Measurements from ENCODE around the gene RELCH. TPM values are rescaled to one million over a fixed set of nuclear protein-coding genes. Genes with fewer than 3 reads are reported as not detected.

Gene RELCH
- total RNA-seq, 1 experiment from 2014 or later: 31.9 TPM

- DNase-seq: no peak
- Histone ChIP-seq H3K27me3 (no peaks in the 10 kb centered on the region), H3K4me3 (no peak overlapping the region), H3K36me3 (peaks cover 2% of the 10 kb centered on the region), H3K9me3 (no peaks in the 10 kb centered on the region)
Measured at GRCh38 chr18:62280058-62280457, 93.0 kb downstream of the RELCH start.

- Histone ChIP-seq H3K4me3 (no peak overlapping the region), H3K27me3 (no peaks in the 10 kb centered on the region), H3K36me3 (peaks cover 2% of the 10 kb centered on the region), H3K9me3 (no peaks in the 10 kb centered on the region)
- DNase-seq: no peak
Measured at GRCh38 chr18:62280786-62281185, 93.7 kb downstream of the RELCH start.

- H3K36me3 ChIP-seq: peaks cover 2% of the 10 kb centered on the region
- H3K27me3 ChIP-seq: no peaks in the 10 kb centered on the region
- H3K9me3 ChIP-seq: no peaks in the 10 kb centered on the region
- no peak for DNase-seq
- H3K4me3 ChIP-seq: no peak overlapping the region
Measured at GRCh38 chr18:62281684-62282083, 94.6 kb downstream of the RELCH start.

- Histone ChIP-seq H3K36me3 (peaks cover 3% of the 10 kb centered on the region), H3K27me3 (no peaks in the 10 kb centered on the region), H3K4me3 (no peak overlapping the region), H3K9me3 (no peaks in the 10 kb centered on the region)
- peak; percentile 11 for DNase-seq
Measured at GRCh38 chr18:62282188-62282629, 95.2 kb downstream of the RELCH start.

- H3K9me3 ChIP-seq: no peaks in the 10 kb centered on the region
- no peaks in the 10 kb centered on the region for H3K27me3 ChIP-seq
- DNase-seq: no peak
- H3K4me3 ChIP-seq: no peak overlapping the region
- H3K36me3 ChIP-seq: peaks cover 5% of the 10 kb centered on the region
Measured at GRCh38 chr18:62284637-62285036, 97.6 kb downstream of the RELCH start.

- no peaks in the 10 kb centered on the region for H3K9me3 ChIP-seq
- DNase-seq: no peak
- peaks cover 5% of the 10 kb centered on the region for H3K36me3 ChIP-seq
- H3K4me3 ChIP-seq: no peak overlapping the region
- no peaks in the 10 kb centered on the region for H3K27me3 ChIP-seq
Measured at GRCh38 chr18:62285281-62285680, 98.2 kb downstream of the RELCH start.

- no peak for DNase-seq
- no peaks in the 10 kb centered on the region for H3K27me3 ChIP-seq
- H3K36me3 ChIP-seq: peaks cover 4% of the 10 kb centered on the region
- no peak overlapping the region for H3K4me3 ChIP-seq
- no peaks in the 10 kb centered on the region for H3K9me3 ChIP-seq
Measured at GRCh38 chr18:62287781-62288664, 101.0 kb downstream of the RELCH start.

GRCh38 chr18:62288665-62289008 is 101.6 kb downstream of the RELCH start:
- DNase-seq: no peak
- Histone ChIP-seq H3K4me3 (no peak overlapping the region), H3K27me3 (no peaks in the 10 kb centered on the region), H3K36me3 (peaks cover 3% of the 10 kb centered on the region), H3K9me3 (no peaks in the 10 kb centered on the region; the same call in 1 of the 2 replicates)

GRCh38 chr18:62289047-62289446 is 102.0 kb downstream of the RELCH start:
- Histone ChIP-seq H3K4me3 (no peak overlapping the region), H3K9me3 (peaks cover 1% of the 10 kb centered on the region; the same call in 1 of the 2 replicates), H3K27me3 (no peaks in the 10 kb centered on the region), H3K36me3 (peaks cover 5% of the 10 kb centered on the region)
- DNase-seq: no peak

- Histone ChIP-seq H3K9me3 (peaks cover 2% of the 10 kb centered on the region; the same call in 1 of the 2 replicates), H3K4me3 (no peak overlapping the region), H3K36me3 (peaks cover 2% of the 10 kb centered on the region), H3K27me3 (no peaks in the 10 kb centered on the region)
- DNase-seq: no peak
Measured at GRCh38 chr18:62294073-62294472, 107.0 kb downstream of the RELCH start.

GRCh38 chr18:62300359-62300963 is 113.4 kb downstream of the RELCH start:
- Histone ChIP-seq H3K4me3 (no peak overlapping the region), H3K36me3 (no peaks in the 10 kb centered on the region; the same call in none of the 2 replicates), H3K9me3 (no peaks in the 10 kb centered on the region), H3K27me3 (no peaks in the 10 kb centered on the region)
- DNase-seq: no peak

- Histone ChIP-seq H3K4me3 (no peak overlapping the region), H3K36me3 (no peaks in the 10 kb centered on the region; the same call in none of the 2 replicates), H3K9me3 (no peaks in the 10 kb centered on the region), H3K27me3 (no peaks in the 10 kb centered on the region)
- DNase-seq: no peak
Measured at GRCh38 chr18:62301322-62301721, 114.3 kb downstream of the RELCH start.

- no peaks in the 10 kb centered on the region for H3K9me3 ChIP-seq
- H3K27me3 ChIP-seq: no peaks in the 10 kb centered on the region
- H3K36me3 ChIP-seq: peaks cover 3% of the 10 kb centered on the region; the same call in 1 of the 2 replicates
- H3K4me3 ChIP-seq: no peak overlapping the region
- DNase-seq: no peak
Measured at GRCh38 chr18:62312851-62313250, 125.8 kb downstream of the RELCH start.

- H3K4me3 ChIP-seq: no peak overlapping the region
Measured at GRCh38 chr18:62318228-62319180, 131.4 kb downstream of the RELCH start.

GRCh38 chr18:62321201-62321600 is 134.1 kb downstream of the RELCH start:
- no peak for DNase-seq
- H3K36me3 ChIP-seq: no peaks in the 10 kb centered on the region
- H3K27me3 ChIP-seq: peaks cover 7% of the 10 kb centered on the region
- no peak overlapping the region for H3K4me3 ChIP-seq
- no peaks in the 10 kb centered on the region for H3K9me3 ChIP-seq

More at GRCh38 chr18:62318228-62319180, 131.4 kb downstream of the RELCH start:
- H3K27me3 ChIP-seq: no peaks in the 10 kb centered on the region; the same call in 1 of the 2 replicates
- no peaks in the 10 kb centered on the region for H3K36me3 ChIP-seq
- no peak for DNase-seq
- no peaks in the 10 kb centered on the region for H3K9me3 ChIP-seq

GRCh38 chr18:62323483-62324180 is 136.6 kb downstream of the RELCH start:
- H3K36me3 ChIP-seq: no peaks in the 10 kb centered on the region
- DNase-seq: no peak
- H3K9me3 ChIP-seq: no peaks in the 10 kb centered on the region
- H3K27me3 ChIP-seq: peaks cover 11% of the 10 kb centered on the region
- H3K4me3 ChIP-seq: no peak overlapping the region

Data from MG63 (cell line).